WERI-Rb-1 (cell line): Measurements from ENCODE around the gene GUCA2A.

ENCODE experiments used
- DNase-seq: peaks from one replicate; pipeline ENCODE4 v3.0.0-alpha.2; 2020
- H3K27ac ChIP-seq: fragments of 250-450 bp; sonication (Bioruptor Pico); 2 replicates; pipeline ENCODE4 v1.5.1; 2020; ENCODE audit warnings: mild to moderate bottlenecking, moderate library complexity
- H3K27me3 ChIP-seq: fragments of 250-450 bp; sonication (Bioruptor Pico); 2 replicates; pipeline ENCODE4 v1.5.1; 2021; ENCODE audit warnings: mild to moderate bottlenecking, low read depth, moderate library complexity; ENCODE audit not compliant: insufficient read depth, severe bottlenecking
- H3K36me3 ChIP-seq: fragments of 250-450 bp; sonication (Bioruptor Pico); 2 replicates; pipeline ENCODE4 v1.5.1; 2020; ENCODE audit warnings: mild to moderate bottlenecking, moderate library complexity
- H3K4me3 ChIP-seq: 2 replicates; pipeline ENCODE4 v1.5.1; 2011; ENCODE audit warnings: low read depth, mild to moderate bottlenecking, control low read depth, low read length
- H3K9me3 ChIP-seq: fragments of 250-450 bp; sonication (Bioruptor Pico); 2 replicates; pipeline ENCODE4 v1.5.1; 2021; ENCODE audit warnings: mild to moderate bottlenecking, moderate library complexity; ENCODE audit not compliant: severe bottlenecking
- CTCF ChIP-seq: IDR thresholded peaks from 2 replicates; pipeline ENCODE4 v1.5.1; 2011; ENCODE audit warnings: low read depth, mild to moderate bottlenecking, control low read depth, inconsistent platforms, low read length

GUCA2A gene

GRCh38 chr1:42165511-42166210, 1.1 kb upstream of the GUCA2A start:
- no peak for TF ChIP-seq CTCF
- Histone ChIP-seq H3K4me3 (no peak overlapping the region), H3K27me3 (no peaks in the 10 kb centered on the region), H3K27ac (no peak overlapping the region), H3K9me3 (no peaks in the 10 kb centered on the region), H3K36me3 (no peaks in the 10 kb centered on the region)
- DNase-seq, result no peak

GRCh38 chr1:42163536-42164503, 725 bp downstream of the GUCA2A start:
- H3K9me3 ChIP-seq, result no peaks in the 10 kb centered on the region
- H3K4me3 ChIP-seq, result no peak overlapping the region
- no peaks in the 10 kb centered on the region for H3K36me3 ChIP-seq
- H3K27me3 ChIP-seq, result no peaks in the 10 kb centered on the region
- TF ChIP-seq CTCF, result no peak
- H3K27ac ChIP-seq, result no peak overlapping the region
- DNase-seq, result no peak

- no peaks in the 10 kb centered on the region for H3K27me3 ChIP-seq
- TF ChIP-seq CTCF, result no peak
- H3K4me3 ChIP-seq, result no peak overlapping the region
- no peak for DNase-seq
- H3K9me3 ChIP-seq, result no peaks in the 10 kb centered on the region
- no peak overlapping the region for H3K27ac ChIP-seq
- no peaks in the 10 kb centered on the region for H3K36me3 ChIP-seq
Observed at GRCh38 chr1:42163114-42163513, 1.4 kb downstream of the GUCA2A start.

GRCh38 chr1:42162181-42162580, 2.4 kb downstream of the GUCA2A start:
- H3K9me3 ChIP-seq, result no peaks in the 10 kb centered on the region
- H3K27me3 ChIP-seq, result no peaks in the 10 kb centered on the region
- no peak for DNase-seq
- no peak for TF ChIP-seq CTCF
- H3K4me3 ChIP-seq, result no peak overlapping the region
- H3K27ac ChIP-seq, result no peak overlapping the region
- H3K36me3 ChIP-seq, result no peaks in the 10 kb centered on the region

GRCh38 chr1:42158189-42158588, 6.4 kb downstream of the GUCA2A start:
- Histone ChIP-seq H3K9me3 (no peaks in the 10 kb centered on the region), H3K36me3 (no peaks in the 10 kb centered on the region), H3K4me3 (no peak overlapping the region), H3K27me3 (no peaks in the 10 kb centered on the region), H3K27ac (no peak overlapping the region)
- no peak for TF ChIP-seq CTCF
- no peak for DNase-seq
